ENCODE results near the gene MYH11. TPM values are rescaled to one million over a fixed set of nuclear protein-coding genes. Genes with fewer than 3 reads are reported as not detected.

Gene MYH11
- polyA plus RNA-seq, 3 donors: 0.06 TPM; not detected in 2

DNA sequence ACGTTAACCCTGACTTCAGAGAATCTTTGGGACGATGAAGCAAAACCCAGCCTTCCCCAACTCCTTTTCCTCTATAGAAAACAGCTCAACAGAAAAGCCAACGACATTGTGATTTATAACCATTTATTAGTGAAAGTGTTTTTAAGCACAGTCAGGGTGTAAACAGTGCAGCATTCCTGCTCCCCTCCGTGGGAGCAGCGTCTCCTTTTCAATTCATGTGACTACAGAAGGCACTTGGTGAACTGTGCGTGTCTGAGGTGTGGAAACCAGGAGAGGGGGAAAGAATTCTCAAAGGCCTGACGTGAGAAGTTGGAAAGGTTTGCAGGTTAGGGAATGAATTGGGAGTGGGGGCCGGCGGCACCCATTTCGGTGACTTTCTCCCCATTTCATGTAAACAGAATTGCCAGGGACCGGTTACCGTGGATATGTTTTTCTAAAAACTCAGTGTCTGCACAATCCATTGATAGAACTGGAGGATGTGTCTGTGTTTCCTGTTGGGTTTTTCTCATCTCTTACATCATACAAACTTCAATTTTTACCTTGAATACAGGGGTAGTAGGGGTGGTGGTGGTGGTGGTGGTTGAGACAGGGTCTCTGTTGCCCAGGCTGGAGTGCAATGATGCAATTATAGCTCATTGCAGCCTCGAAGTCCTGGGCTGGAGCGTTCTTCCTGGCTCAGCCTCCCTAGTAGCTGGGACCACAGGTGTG is 153.6 kb downstream of the MYH11 start:
- WGBS (ENCODE audit: insufficient coverage): 50% methylated on average over 6 of the region's 14 CpGs
- H4K20me1 ChIP-seq (ENCODE audit: insufficient read depth, low read length): peaks cover 16% of the 10 kb centered on the region
- no peaks in the 10 kb centered on the region for H3K79me2 ChIP-seq (ENCODE audit: insufficient read depth, low read length)
- H3K27ac ChIP-seq (ENCODE audit: low read depth in 1 of 2, low read length in 2 of 2): peak overlapping the region in 1 of 2 donors; percentile 20
- Mint-ChIP-seq H3K9me3 (no peaks in the 10 kb centered on the region), H3K27ac (peak overlapping the region in 6 of 7 donors; percentile 13 to 73 (median 45)), H3K4me1 (peaks cover 2% of the 10 kb centered on the region), H3K36me3 (peaks cover 66 to 95% of the 10 kb centered on the region in 2 donors), H3K27me3 (ENCODE audit: low read depth in 3 of 3) (peaks cover 0 to 3% (median 2%) of the 10 kb centered on the region in 3 donors), H3K4me3 (no peak overlapping the region)
- no peak overlapping the region for H3K4me3 ChIP-seq (replicated peaks in 1 of 3; ENCODE audit: low read depth in 2 of 3, low read length in 3 of 3)
- H3K27me3 ChIP-seq (ENCODE audit: control insufficient read depth in 2 of 2, insufficient read depth in 2 of 2, low read length in 2 of 2): no peaks in the 10 kb centered on the region
- no peak overlapping the region for H2AFZ ChIP-seq (ENCODE audit: insufficient read depth, low read depth, low read length, poor library complexity, severe bottlenecking)
- no peaks in the 10 kb centered on the region for H3K9me3 ChIP-seq (replicated peaks in 1 of 2; ENCODE audit: control insufficient read depth in 1 of 2, insufficient read depth in 1 of 2, low read length in 2 of 2)
- intact Hi-C loops (cut with micrococcal nuclease): loop anchor here (5.0 to 10.0 kb wide), 3 partner anchors 178 to 278 kb away; no protein-coding TSS in a partner anchor
- H3K4me2 ChIP-seq (replicated peaks; ENCODE audit: extremely low read depth, low read length, poor library complexity, severe bottlenecking): no peak overlapping the region
- no peak for TF ChIP-seq CTCF (IDR thresholded peaks at IDR 0.05)
- H3K4me1 ChIP-seq (ENCODE audit: control insufficient read depth in 1 of 2, insufficient read depth in 2 of 2, low read length in 2 of 2): no peaks in the 10 kb centered on the region
- peaks cover 62 to 94% of the 10 kb centered on the region in 2 donors for H3K36me3 ChIP-seq (replicated peaks in 1 of 2; ENCODE audit: control insufficient read depth in 1 of 2, insufficient read depth in 2 of 2, low read length in 2 of 2)
- no peak for DNase-seq
- H3K9ac ChIP-seq (ENCODE audit: insufficient read depth, low read length, poor library complexity, severe bottlenecking): no peak overlapping the region

DNA sequence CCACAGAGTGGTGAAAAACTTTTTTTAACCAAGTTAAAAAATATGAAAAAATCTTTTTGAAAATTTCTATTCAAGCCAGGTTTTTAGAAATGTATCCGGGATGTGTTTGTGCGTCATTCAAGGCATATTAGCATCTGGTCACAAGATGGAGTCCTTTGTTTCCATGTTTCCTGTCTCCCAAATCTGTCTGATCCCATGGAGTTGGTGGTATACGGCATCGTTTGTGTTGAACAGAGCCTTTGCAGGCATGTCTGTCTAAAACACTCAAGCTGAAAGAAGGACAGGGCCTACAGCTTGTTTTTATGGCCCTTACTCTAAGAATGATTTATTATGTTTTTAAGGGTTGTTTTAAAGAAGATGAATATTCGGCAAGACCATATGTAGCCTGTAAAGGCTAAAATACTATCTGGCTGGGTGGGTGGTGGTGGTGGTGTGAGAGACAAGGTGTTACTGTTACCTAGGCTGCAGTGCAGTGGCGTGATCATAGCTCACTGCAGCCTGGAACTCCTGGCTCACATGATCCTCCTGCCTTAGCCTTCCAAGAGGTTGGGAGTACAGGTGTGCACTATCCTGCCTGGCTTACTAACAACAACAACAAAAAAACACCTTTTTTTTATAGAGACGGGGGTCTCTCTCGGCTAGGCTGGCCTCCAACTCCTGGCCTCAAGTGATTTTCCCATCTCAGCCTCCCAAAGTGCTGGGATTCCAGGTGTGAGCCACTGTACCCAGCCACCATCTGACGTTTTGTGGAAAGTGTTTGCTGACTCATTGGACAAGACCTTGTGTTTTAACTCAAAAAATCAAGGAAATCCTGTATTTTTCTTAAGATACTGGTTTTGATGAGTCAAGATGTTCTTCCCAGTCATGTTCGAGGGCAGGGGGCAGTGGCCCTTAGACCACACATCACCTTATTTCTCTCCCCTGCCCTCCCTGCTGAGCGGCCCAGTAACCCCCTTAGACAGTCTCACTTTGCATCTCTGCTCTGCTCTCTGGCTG is 154.6 kb downstream of the MYH11 start:
- H3K27ac Mint-ChIP-seq: peak overlapping the region in 2 of 7 donors; percentile 41 to 54
- Histone ChIP-seq H3K36me3 (replicated peaks in 1 of 2; ENCODE audit: control insufficient read depth in 1 of 2, insufficient read depth in 2 of 2, low read length in 2 of 2) (peaks cover 67 to 94% of the 10 kb centered on the region in 2 donors), H3K27ac (ENCODE audit: low read depth in 1 of 2, low read length in 2 of 2) (peak overlapping the region in 1 of 2 donors; percentile 4), H3K4me1 (ENCODE audit: control insufficient read depth in 1 of 2, insufficient read depth in 2 of 2, low read length in 2 of 2) (no peaks in the 10 kb centered on the region), H3K9ac (ENCODE audit: insufficient read depth, low read length, poor library complexity, severe bottlenecking) (no peak overlapping the region), H4K20me1 (ENCODE audit: insufficient read depth, low read length) (peaks cover 16% of the 10 kb centered on the region), H3K79me2 (ENCODE audit: insufficient read depth, low read length) (no peaks in the 10 kb centered on the region), H3K9me3 (replicated peaks in 1 of 2; ENCODE audit: control insufficient read depth in 1 of 2, insufficient read depth in 1 of 2, low read length in 2 of 2) (no peaks in the 10 kb centered on the region), H3K4me3 (replicated peaks in 1 of 3; ENCODE audit: low read depth in 2 of 3, low read length in 3 of 3) (no peak overlapping the region), H3K4me2 (replicated peaks; ENCODE audit: extremely low read depth, low read length, poor library complexity, severe bottlenecking) (no peak overlapping the region), H3K27me3 (ENCODE audit: control insufficient read depth in 2 of 2, insufficient read depth in 2 of 2, low read length in 2 of 2) (no peaks in the 10 kb centered on the region), H2AFZ (ENCODE audit: insufficient read depth, low read depth, low read length, poor library complexity, severe bottlenecking) (no peak overlapping the region)
- H3K36me3 Mint-ChIP-seq: peaks cover 66 to 95% of the 10 kb centered on the region in 2 donors
- intact Hi-C loops (cut with micrococcal nuclease): loop anchor here (5.0 to 10.0 kb wide), 3 partner anchors 177 to 277 kb away; no protein-coding TSS in a partner anchor
- no peak for DNase-seq
- H3K4me1 Mint-ChIP-seq: peaks cover 2% of the 10 kb centered on the region
- H3K4me3 Mint-ChIP-seq: no peak overlapping the region
- no peak for TF ChIP-seq CTCF (IDR thresholded peaks at IDR 0.05)
- 91% methylated on average over 4 of the region's 11 CpGs for WGBS (ENCODE audit: insufficient coverage)
- no peaks in the 10 kb centered on the region for H3K9me3 Mint-ChIP-seq
- peaks cover 0 to 2% (median 0%) of the 10 kb centered on the region in 3 donors for H3K27me3 Mint-ChIP-seq (ENCODE audit: low read depth in 3 of 3)
